ENCODE measurements around the gene GRK7.
A peak's percentile ranks its signal among the peaks of the same experiment; 100 is the strongest.
"Not testable (repeated sequence)": the region's sequence is repeated elsewhere in the genome, so short reads cannot be mapped to it uniquely, and the experiment has no call there.

GRK7 gene

GRCh38 chr3:141793476-141794260, 30.5 kb downstream of the GRK7 start:
- H3K36me3 Mint-ChIP-seq (ENCODE audit: low read depth) = no peaks in the 10 kb centered on the region
- H3K27ac Mint-ChIP-seq = no peak overlapping the region
- H3K4me1 Mint-ChIP-seq (ENCODE audit: low read depth) = peaks cover 42% of the 10 kb centered on the region
- H3K27me3 Mint-ChIP-seq (ENCODE audit: low read depth) = no peaks in the 10 kb centered on the region
- no peak overlapping the region for H3K4me3 Mint-ChIP-seq
- DNase-seq (ENCODE audit: low spot score) = no peak
- H3K9me3 Mint-ChIP-seq = no peaks in the 10 kb centered on the region

GRCh38 chr3:141795276-141795675, 32.1 kb downstream of the GRK7 start:
- Mint-ChIP-seq H3K4me1 (ENCODE audit: low read depth) (peaks cover 42% of the 10 kb centered on the region), H3K4me3 (no peak overlapping the region), H3K9me3 (no peaks in the 10 kb centered on the region), H3K27ac (peak overlapping the region; percentile 97), H3K27me3 (ENCODE audit: low read depth) (no peaks in the 10 kb centered on the region), H3K36me3 (ENCODE audit: low read depth) (peaks cover 3% of the 10 kb centered on the region)
- peak; percentile 7 for DNase-seq (ENCODE audit: low spot score)

GRCh38 chr3:141795741-141796080, 32.5 kb downstream of the GRK7 start:
- Mint-ChIP-seq H3K4me1 (ENCODE audit: low read depth) (peaks cover 42% of the 10 kb centered on the region), H3K27ac (peak overlapping the region; percentile 97), H3K36me3 (ENCODE audit: low read depth) (peaks cover 3% of the 10 kb centered on the region), H3K27me3 (ENCODE audit: low read depth) (no peaks in the 10 kb centered on the region), H3K9me3 (no peaks in the 10 kb centered on the region), H3K4me3 (peak overlapping the region; percentile 88)
- no peak for DNase-seq (ENCODE audit: low spot score)

GRCh38 chr3:141796081-141796888, 33.1 kb downstream of the GRK7 start:
- Mint-ChIP-seq H3K27ac (peak overlapping the region; percentile 97), H3K9me3 (no peaks in the 10 kb centered on the region), H3K27me3 (ENCODE audit: low read depth) (no peaks in the 10 kb centered on the region), H3K36me3 (ENCODE audit: low read depth) (peaks cover 3% of the 10 kb centered on the region), H3K4me1 (ENCODE audit: low read depth) (peaks cover 42% of the 10 kb centered on the region), H3K4me3 (peak overlapping the region; percentile 88)
- peak; percentile 89 for DNase-seq (ENCODE audit: low spot score)

DNA sequence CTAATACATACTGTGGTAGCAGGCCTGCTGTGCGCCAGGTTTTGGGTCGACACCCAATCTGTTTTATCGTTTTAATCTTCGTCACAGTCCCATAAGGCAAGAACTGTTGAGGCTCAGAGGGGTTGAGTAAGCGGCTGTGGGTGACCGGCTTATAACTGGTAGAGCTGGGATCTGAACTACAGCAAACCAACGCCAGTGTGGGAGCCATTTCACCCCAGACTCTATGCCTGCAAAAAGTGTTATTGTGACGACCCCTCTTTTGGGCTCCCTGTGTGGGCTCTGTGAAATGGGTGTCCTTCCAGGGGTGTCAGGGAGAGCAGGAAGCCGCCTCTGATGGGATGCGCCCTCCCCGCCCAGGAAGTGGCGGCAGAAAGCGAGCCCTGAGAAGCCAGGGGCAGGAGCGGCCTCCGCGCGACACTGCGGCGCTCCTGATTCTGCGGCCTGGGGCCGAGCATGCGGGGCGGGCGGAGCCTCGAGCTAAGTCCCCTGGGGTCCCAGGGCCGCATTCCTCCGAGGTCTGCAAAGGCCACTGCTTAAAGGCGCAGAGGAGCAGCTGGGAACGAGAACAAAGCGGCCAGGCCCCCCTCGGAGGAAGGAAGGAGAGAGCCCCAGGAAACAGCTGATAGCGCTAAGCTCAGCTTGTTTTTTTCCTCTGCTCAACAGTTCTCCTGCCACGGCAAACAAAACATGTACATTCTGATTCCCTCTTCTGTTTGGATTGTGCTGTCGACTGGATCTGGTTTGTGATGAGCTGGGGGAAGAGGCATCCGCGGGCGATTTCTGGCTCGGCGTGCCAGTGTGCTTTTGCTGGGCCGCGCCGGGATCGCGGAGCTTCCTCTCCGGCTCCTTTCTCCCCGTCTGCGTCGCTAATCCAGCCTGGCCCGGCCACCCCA, 33.9 kb downstream of the GRK7 start:
- no peaks in the 10 kb centered on the region for H3K9me3 Mint-ChIP-seq
- H3K27ac Mint-ChIP-seq = peak overlapping the region; percentile 97

DNA sequence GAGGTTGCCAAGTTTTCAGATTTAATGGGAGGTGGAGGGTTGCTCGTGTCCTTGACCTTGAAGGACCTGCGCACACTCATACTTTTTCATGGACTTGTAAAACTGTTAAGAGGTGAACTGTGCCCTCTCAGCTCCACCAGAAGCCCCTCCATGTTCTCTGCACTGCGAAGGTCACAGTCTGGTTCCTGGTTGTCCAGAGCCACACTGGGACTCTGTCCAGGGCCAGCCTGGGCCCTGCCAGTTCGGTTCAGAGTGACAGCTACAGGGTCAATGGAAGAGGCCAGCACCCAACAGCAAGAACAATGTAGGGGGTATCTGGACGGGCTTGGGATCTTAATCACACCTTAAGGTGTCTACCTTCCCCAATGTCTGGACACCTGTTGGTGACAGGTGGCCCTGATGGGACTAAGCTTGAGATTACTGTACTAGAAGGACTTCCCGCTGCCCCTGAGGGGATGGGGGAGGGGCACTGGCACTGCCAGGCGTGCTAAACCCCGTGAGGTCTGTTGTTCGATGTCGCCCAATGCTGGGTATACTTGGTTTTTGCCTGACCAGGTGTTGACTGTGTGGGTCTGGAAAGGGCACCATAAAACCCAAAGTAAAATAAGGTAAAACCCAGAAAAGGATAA, 34.7 kb downstream of the GRK7 start:
- DNase-seq (ENCODE audit: low spot score) = no peak
- Mint-ChIP-seq H3K9me3 (no peaks in the 10 kb centered on the region), H3K27ac (peak overlapping the region; percentile 97), H3K27me3 (ENCODE audit: low read depth) (peaks cover 4% of the 10 kb centered on the region), H3K36me3 (ENCODE audit: low read depth) (peaks cover 3% of the 10 kb centered on the region), H3K4me1 (ENCODE audit: low read depth) (peaks cover 42% of the 10 kb centered on the region), H3K4me3 (peak overlapping the region; percentile 88)

More for the DNA sequence above, 33.9 kb downstream of the GRK7 start:
- H3K36me3 Mint-ChIP-seq (ENCODE audit: low read depth) = peaks cover 3% of the 10 kb centered on the region
- peaks cover 2% of the 10 kb centered on the region for H3K27me3 Mint-ChIP-seq (ENCODE audit: low read depth)
- DNase-seq (ENCODE audit: low spot score) = peak; percentile 51
- H3K4me3 Mint-ChIP-seq = peak overlapping the region; percentile 88
- H3K4me1 Mint-ChIP-seq (ENCODE audit: low read depth) = peaks cover 42% of the 10 kb centered on the region

- Mint-ChIP-seq H3K27ac (peak overlapping the region; percentile 97), H3K9me3 (no peaks in the 10 kb centered on the region), H3K27me3 (ENCODE audit: low read depth) (peaks cover 4% of the 10 kb centered on the region), H3K4me1 (ENCODE audit: low read depth) (peaks cover 42% of the 10 kb centered on the region), H3K4me3 (peak overlapping the region; percentile 88), H3K36me3 (ENCODE audit: low read depth) (peaks cover 3% of the 10 kb centered on the region)
- no peak for DNase-seq (ENCODE audit: low spot score)
Measured at GRCh38 chr3:141798448-141798845, 35.2 kb downstream of the GRK7 start.

DNA sequence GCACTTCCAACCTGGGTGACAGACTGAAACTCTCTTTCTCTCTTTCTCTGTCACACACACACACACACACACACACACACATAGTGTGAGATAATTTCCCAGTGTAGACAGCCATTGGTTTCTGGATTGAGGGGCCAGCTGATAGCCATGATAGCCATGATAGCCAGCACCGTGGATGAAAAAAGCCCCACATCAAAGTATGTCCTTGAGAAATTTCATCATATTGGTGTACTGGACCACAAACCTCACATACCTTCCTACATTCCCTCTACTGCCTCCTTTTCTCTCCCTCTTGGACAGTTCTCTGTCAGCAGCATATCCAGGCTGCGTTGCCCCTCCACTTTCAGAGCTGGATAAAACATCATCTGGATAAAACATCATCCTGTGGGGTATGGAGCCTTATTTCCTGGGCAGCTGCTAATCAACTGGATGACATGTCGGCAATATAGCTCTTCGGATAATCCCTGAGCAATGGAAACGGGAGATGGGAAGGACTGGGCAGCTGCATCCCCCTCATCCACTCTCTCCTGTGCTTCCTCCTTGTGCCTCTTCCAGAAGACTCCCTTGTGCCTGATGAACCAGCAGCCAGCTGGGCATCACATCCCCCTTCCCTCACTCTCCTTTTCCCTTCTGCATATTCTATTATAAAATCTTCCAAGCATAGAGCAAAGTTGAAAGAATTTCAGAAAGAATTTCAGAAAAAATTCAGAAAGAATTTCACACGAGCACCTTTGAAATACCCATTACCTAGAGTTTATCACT, 39.3 kb downstream of the GRK7 start:
- H3K27me3 Mint-ChIP-seq (ENCODE audit: low read depth) = peaks cover 4% of the 10 kb centered on the region
- H3K27ac Mint-ChIP-seq = no peak overlapping the region
- H3K36me3 Mint-ChIP-seq (ENCODE audit: low read depth) = peaks cover 3% of the 10 kb centered on the region

GRCh38 chr3:141803538-141803937, 40.3 kb downstream of the GRK7 start:
- not testable (repeated sequence) for H3K27ac Mint-ChIP-seq; DNase-seq (ENCODE audit: low spot score); H3K4me1 Mint-ChIP-seq (ENCODE audit: low read depth); H3K9me3 Mint-ChIP-seq; H3K27me3 Mint-ChIP-seq (ENCODE audit: low read depth); H3K36me3 Mint-ChIP-seq (ENCODE audit: low read depth); H3K4me3 Mint-ChIP-seq

More for the DNA sequence above, 39.3 kb downstream of the GRK7 start:
- H3K9me3 Mint-ChIP-seq = no peaks in the 10 kb centered on the region
- H3K4me3 Mint-ChIP-seq = no peak overlapping the region
- DNase-seq (ENCODE audit: low spot score) = no peak
- H3K4me1 Mint-ChIP-seq (ENCODE audit: low read depth) = peaks cover 10% of the 10 kb centered on the region

DNA sequence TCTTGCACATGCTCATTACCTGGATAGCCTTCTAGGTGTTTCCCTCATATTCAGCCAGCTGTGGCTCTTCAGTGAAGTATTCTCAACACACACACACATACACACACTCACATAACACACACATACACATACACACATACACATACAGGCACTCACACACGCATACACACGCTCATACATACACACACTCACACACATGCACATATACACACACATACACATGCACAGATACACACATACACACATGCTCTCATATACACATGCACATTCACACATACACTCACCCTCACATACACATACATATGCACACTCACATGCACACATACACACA, 41.2 kb downstream of the GRK7 start:
- Mint-ChIP-seq H3K4me1 (ENCODE audit: low read depth) (peaks cover 2% of the 10 kb centered on the region), H3K36me3 (ENCODE audit: low read depth) (no peaks in the 10 kb centered on the region), H3K9me3 (no peaks in the 10 kb centered on the region), H3K4me3 (no peak overlapping the region), H3K27me3 (ENCODE audit: low read depth) (peaks cover 4% of the 10 kb centered on the region), H3K27ac (no peak overlapping the region)
- DNase-seq (ENCODE audit: low spot score) = no peak

DNA sequence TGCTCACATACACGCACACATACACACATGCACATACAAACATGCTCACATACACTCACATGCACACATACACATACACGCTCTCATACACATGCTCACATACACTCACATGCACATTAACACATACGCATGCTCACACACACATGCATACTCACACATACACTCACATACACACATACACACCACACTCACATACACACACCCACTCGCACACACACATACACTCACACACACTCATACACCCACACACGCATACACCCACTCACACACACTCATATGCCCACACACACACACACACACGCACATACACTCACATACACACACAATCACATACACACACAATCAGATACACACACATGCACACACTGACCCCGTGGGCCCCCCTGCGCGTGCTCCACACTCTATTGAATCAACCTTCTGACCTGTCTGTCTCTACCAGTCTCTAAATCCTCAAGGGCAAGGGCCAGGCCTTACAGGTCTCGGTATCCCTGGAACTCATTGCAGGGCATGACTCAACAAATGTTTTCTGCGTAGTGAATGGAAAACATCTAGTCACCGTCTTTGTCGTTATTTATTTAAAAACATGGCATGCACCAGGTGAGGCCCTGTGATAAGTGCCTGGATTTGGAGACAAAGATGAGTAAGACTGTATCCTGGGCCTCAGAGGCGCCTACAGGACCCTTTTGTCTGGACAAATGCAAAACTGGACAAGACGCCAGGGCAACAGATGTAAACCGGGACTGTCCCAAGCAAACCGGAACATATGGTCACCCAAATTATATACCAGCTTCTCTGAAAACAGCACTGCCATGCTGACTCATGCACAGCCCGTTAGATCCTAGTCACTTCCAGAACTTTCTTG, 41.8 kb downstream of the GRK7 start:
- Mint-ChIP-seq H3K9me3 (no peaks in the 10 kb centered on the region), H3K36me3 (ENCODE audit: low read depth) (no peaks in the 10 kb centered on the region), H3K27me3 (ENCODE audit: low read depth) (peaks cover 4% of the 10 kb centered on the region), H3K27ac (no peak overlapping the region), H3K4me1 (ENCODE audit: low read depth) (peaks cover 2% of the 10 kb centered on the region), H3K4me3 (no peak overlapping the region)
- DNase-seq (ENCODE audit: low spot score) = no peak

DNA sequence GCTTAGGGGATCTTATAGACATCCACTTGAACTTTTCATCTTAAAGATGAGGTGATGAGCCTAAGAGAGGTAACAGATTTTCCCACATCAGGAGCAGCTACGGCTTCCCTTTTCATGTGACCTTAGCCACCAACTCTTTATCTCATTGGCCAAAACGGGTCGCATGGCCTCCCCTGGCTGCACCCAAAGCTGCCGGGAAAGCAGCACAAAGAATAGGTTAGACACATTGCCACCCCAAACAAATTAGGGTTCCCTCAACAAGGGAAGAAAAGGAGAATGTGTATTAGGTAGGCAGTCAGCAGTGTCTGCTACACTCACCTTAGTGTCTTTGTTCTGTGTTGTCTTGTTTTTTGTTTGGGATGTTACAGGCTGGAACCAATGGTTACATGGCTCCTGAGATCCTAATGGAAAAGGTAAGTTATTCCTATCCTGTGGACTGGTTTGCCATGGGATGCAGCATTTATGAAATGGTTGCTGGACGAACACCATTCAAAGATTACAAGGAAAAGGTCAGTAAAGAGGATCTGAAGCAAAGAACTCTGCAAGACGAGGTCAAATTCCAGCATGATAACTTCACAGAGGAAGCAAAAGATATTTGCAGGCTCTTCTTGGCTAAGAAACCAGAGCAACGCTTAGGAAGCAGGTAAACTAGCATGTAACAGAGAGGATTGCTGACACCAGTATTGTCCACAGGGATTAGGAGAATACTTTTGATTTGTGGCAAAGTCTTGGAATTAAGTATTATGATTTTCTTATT, 44.2 kb downstream of the GRK7 start:
- Mint-ChIP-seq H3K36me3 (ENCODE audit: low read depth) (no peaks in the 10 kb centered on the region), H3K27ac (no peak overlapping the region), H3K4me3 (no peak overlapping the region), H3K27me3 (ENCODE audit: low read depth) (peaks cover 2% of the 10 kb centered on the region), H3K4me1 (ENCODE audit: low read depth) (peaks cover 2% of the 10 kb centered on the region), H3K9me3 (no peaks in the 10 kb centered on the region)
- DNase-seq (ENCODE audit: low spot score) = no peak
